ENCODE measurements around the gene LAMA2. TPM values are rescaled to one million over a fixed set of nuclear protein-coding genes. Genes with fewer than 3 reads are reported as not detected.
A peak's percentile ranks its signal among the peaks of the same experiment; 100 is the strongest.

LAMA2 gene
- total RNA-seq, 4 donors from 2014 or later = 61.5 to 154 (median 103) TPM

- no peak for TF ChIP-seq CTCF (IDR thresholded peaks at IDR 0.05)
- TF ChIP-seq POLR2A (IDR thresholded peaks at IDR 0.05) = no peak
- DNase-seq = no peak
- H3K4me3 ChIP-seq = no peak overlapping the region
- no peaks in the 10 kb centered on the region for H3K36me3 ChIP-seq
- peak overlapping the region in 1 of 2 donors; percentile 8 for H3K27ac ChIP-seq
- H3K4me1 ChIP-seq = no peaks in the 10 kb centered on the region
- intact Hi-C loops (cut with DNase I; ENCODE audit: low total_unique reads) = no loop called here
- no peaks in the 10 kb centered on the region for H3K27me3 ChIP-seq
- no peaks in the 10 kb centered on the region for H3K9me3 ChIP-seq
Measured at GRCh38 chr6:129184324-129184723, 301.4 kb downstream of the LAMA2 start.

GRCh38 chr6:129184808-129185366 is 301.9 kb downstream of the LAMA2 start:
- no peaks in the 10 kb centered on the region for H3K4me1 ChIP-seq
- no peak for TF ChIP-seq CTCF (IDR thresholded peaks at IDR 0.05)
- no peak for TF ChIP-seq POLR2A (IDR thresholded peaks at IDR 0.05)
- no peak for DNase-seq
- H3K9me3 ChIP-seq = no peaks in the 10 kb centered on the region
- H3K27ac ChIP-seq = peak overlapping the region in 1 of 2 donors; percentile 8
- no peaks in the 10 kb centered on the region for H3K36me3 ChIP-seq
- intact Hi-C loops (cut with DNase I; ENCODE audit: low total_unique reads) = no loop called here
- no peak overlapping the region for H3K4me3 ChIP-seq
- no peaks in the 10 kb centered on the region for H3K27me3 ChIP-seq

- H3K4me3 ChIP-seq = no peak overlapping the region
- H3K4me1 ChIP-seq = no peaks in the 10 kb centered on the region
- intact Hi-C loops (cut with DNase I; ENCODE audit: low total_unique reads) = no loop called here
- no peaks in the 10 kb centered on the region for H3K9me3 ChIP-seq
- H3K36me3 ChIP-seq = no peaks in the 10 kb centered on the region
- no peaks in the 10 kb centered on the region for H3K27me3 ChIP-seq
- TF ChIP-seq CTCF (IDR thresholded peaks at IDR 0.05) (no peak), POLR2A (IDR thresholded peaks at IDR 0.05) (no peak)
- H3K27ac ChIP-seq = no peak overlapping the region
- no peak for DNase-seq
Measured at GRCh38 chr6:129186988-129187387, 304.1 kb downstream of the LAMA2 start.

GRCh38 chr6:129188306-129188705 is 305.4 kb downstream of the LAMA2 start:
- Histone ChIP-seq H3K36me3 (no peaks in the 10 kb centered on the region), H3K4me1 (no peaks in the 10 kb centered on the region), H3K27ac (no peak overlapping the region), H3K27me3 (no peaks in the 10 kb centered on the region), H3K9me3 (no peaks in the 10 kb centered on the region), H3K4me3 (no peak overlapping the region)
- DNase-seq = no peak
- TF ChIP-seq CTCF (IDR thresholded peaks at IDR 0.05) = no peak
- no peak for TF ChIP-seq POLR2A (IDR thresholded peaks at IDR 0.05)
- intact Hi-C loops (cut with DNase I; ENCODE audit: low total_unique reads) = no loop called here

- H3K27ac ChIP-seq = no peak overlapping the region
- no peaks in the 10 kb centered on the region for H3K36me3 ChIP-seq
- no peak for DNase-seq
- no peaks in the 10 kb centered on the region for H3K4me1 ChIP-seq
- TF ChIP-seq CTCF (IDR thresholded peaks at IDR 0.05) = no peak
- no peak for TF ChIP-seq POLR2A (IDR thresholded peaks at IDR 0.05)
- H3K4me3 ChIP-seq = no peak overlapping the region
- no peaks in the 10 kb centered on the region for H3K27me3 ChIP-seq
- no peaks in the 10 kb centered on the region for H3K9me3 ChIP-seq
- intact Hi-C loops (cut with DNase I; ENCODE audit: low total_unique reads) = no loop called here
Measured at GRCh38 chr6:129188795-129189194, 305.9 kb downstream of the LAMA2 start.

Measured in uterus (tissue), 4 donors.